ENCODE measurements around the gene TNPO1.

TNPO1 gene

DNA sequence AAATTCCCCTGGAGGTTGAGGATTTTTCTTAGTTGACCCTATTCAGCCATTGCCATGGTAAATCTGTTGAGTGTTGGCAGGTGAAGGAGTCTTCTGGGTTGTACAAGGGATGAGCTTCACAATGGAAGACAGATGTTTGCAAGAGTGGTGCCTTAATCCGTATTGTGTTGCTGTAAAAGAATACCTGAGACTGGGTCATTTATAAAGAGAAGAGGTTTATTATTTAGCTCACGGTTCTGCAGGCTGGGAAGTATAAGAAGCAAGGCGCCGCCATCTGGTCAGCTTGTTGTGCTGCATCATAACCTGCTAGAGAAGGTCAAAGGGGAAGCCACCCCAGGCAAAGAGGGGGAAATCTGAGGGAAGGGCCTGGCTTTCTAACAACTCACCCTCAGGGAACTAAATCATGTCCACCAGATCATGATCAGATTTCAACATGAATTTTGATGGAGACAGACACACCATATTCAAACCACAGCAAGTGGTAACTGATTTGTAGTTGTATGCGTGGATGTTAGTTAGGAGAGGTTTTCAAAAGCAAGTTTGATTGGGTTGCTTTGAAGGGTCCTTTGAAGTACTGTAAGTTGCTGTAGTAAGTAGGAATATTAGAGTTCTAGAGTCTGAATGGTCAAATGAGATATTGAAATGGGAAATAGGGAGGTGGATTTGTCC, 2.5 kb downstream of the TNPO1 start:
- peak; percentile 55 for DNase-seq

DNA sequence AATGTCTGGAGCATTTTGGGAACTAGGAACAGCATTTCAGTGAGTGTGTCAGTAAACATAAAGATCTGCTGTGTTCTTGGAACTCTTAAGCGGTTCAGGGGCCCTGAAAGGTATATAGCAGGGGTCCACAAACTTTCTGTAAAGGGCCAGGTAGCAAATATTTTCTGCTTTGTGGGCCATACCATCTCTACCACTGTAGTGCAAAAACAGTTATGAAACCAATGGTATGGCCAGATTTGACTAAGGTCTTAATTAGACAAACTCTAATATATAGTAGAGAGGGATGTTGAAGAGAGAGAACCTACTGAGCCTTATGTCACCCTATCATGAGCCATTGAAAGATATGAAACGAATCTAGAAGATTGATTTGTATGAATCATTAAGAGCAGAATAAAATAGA, 5.3 kb downstream of the TNPO1 start:
- no peak for DNase-seq

DNA sequence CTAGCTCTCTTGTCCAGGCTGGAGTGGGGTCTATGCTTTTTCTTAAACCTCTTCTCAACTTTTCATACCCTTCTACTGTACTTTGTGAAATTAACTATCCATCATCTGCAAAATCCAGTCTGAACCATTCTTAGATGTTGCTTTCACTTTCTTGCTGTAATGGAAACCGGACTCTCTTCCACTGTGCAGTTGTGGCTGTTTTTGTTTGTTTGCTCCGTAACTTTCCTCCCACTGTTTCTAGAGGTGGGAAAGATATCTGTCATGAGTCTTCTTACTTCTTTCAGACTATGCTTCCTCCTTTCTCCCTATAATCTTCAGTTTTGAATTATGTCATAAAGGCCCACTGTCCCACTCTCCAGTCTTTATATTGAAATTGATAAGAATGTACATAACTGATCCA, 6.5 kb downstream of the TNPO1 start:
- DNase-seq: no peak

DNA sequence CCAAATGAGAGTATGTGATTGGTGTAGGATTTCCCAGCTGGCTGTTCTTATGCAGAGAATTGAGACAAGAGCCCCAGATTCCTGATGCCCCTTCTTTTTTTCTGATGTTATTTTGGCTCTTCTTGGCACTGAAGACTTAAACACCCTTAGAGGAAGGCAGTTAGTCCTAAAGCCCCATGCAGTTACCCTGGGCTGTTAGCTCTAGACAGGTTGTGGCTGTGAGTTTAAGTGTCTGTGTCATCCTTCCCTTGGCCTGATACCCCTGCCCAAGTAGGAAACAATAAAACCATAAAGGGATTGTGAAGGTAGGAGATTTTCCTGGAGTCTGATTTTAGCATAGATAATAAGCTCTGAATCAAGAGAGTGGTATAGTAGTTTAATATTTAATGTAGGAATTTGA, 13.2 kb downstream of the TNPO1 start:
- DNase-seq: no peak

DNA sequence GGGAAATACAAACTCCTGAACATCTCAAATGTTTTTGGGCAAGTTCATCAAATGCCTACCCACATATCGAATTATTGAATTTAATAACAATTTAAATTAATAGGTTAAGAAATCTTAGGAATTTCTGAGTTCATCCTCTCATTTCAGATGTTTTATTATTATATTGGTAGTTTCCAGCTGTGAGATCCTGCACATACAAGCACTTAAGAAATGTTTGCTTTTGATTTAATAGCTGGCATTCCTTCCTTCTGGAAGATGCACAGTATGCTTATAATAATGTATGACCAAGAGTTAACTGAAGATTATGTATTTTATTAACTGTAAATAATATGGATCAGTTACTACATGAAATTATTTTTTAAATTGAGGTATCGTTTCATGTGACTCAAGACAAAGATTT, 13.9 kb downstream of the TNPO1 start:
- DNase-seq: no peak

DNA sequence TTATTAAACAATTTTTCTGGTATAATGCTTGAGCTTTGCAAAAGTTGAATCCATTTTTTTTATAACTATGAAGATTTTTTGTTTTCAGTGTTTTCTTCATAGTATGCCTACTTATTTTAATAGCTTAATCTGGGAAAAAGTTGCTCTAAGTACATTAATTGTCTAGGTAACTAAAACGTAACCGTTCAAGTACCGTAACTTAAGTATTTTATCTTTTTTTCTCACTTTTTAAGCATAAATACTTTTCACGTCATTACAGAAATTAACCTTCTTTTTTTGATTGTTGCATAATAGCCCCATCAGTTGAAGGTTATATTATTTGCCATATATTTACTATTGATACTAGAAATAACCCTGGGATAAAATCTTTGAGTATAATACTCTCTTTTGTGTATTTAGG, 15.2 kb downstream of the TNPO1 start:
- no peak for DNase-seq

DNA sequence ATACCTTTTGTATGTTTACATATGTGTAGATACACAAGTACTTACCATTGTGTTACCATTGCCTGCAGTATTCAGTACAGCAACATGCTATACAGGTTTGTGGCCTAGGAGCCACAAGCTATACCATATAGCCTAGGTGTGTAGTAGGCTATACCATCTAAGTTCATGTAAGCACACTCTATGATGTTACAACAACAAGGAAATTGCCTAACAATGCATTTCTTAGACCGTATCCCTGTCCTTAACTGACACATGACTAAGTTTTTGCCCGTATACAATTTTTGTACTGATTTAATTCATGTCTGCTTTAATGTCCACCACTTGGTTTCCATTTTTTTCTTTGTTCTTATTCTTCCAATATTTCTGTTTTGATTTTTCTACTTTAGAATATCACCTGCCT, 18.5 kb downstream of the TNPO1 start:
- DNase-seq: no peak

DNA sequence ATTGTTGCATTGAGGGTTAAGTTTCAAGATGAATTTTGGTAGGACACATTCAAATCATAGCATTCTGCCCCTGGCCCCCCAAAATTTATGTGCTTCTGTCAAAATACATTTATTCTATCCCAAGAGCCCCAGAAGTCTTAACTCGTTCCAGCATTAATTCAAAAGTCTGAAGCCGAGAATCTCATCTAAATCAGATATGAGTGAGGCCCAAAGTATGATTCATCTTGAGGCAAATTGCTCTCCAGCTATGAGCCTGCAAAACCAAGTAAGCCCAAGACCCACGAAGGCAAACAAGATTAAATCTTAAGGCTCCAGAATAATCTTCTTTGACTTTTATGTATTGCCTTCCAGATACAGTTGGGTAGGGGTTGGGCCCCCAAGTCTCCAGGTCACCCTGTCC, 19.2 kb downstream of the TNPO1 start:
- no peak for DNase-seq

DNA sequence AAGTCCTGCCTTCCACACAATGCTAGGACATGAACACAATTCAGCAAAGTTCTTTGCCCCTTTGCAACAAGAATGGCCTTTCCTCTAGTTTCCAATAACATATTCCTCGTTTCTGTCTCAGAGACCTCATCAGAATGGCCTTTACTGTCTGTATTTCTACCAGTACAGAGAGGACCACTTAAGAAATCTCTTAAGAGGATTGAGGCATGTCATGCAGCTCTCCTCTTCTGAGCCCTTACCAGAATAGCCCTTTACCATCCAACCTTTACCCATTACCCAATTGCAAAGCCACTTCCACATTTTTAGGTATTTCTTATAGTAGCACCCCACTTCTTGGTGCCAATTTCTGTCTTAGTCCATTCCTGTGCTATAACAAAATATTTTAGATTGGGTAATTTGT, 20.3 kb downstream of the TNPO1 start:
- DNase-seq: no peak

DNA sequence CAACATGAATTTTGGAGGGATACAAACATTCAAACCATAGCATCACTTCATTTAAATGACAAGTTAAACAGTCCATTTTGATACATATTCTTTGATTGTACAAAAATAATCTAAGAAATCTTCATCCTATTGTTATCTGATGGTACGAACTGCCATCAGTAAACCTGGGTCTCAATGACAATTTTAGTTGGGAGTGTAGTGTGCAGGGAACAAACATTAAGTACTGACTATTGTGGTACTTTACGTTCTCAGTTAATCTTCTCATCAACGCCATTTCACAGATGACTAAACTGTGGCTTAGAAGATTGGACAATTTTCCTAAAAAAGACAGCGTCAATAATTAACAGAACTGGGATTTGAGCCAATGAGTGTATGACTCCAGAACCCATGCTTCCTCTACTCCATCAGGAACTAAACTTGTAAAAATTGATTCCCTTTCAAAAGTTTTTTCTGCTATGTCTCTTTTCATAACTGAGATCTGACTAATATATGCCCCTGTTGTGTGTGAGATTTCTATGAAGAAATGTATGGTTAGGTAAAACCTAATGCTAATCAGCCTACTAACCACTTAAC, 21.1 kb downstream of the TNPO1 start:
- DNase-seq: no peak

DNA sequence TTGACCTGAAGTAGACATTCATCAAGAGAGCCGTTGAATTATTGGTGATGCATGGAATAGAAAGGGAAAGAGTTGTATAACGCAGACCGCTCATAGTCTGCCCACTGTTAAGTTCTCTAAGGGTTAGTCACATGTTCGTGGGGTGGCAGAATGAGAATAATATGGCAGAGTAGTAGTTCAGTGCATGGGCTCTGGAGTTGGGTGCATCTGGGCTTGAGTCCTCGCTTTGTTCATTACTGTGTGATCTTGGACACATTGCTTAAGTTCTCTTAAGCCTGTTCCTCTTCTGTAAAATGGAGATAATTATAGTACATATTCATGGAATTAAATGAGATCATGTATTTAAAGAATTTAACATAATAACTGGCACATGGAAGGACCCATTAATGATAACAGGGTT, 23.6 kb downstream of the TNPO1 start:
- DNase-seq: no peak

DNA sequence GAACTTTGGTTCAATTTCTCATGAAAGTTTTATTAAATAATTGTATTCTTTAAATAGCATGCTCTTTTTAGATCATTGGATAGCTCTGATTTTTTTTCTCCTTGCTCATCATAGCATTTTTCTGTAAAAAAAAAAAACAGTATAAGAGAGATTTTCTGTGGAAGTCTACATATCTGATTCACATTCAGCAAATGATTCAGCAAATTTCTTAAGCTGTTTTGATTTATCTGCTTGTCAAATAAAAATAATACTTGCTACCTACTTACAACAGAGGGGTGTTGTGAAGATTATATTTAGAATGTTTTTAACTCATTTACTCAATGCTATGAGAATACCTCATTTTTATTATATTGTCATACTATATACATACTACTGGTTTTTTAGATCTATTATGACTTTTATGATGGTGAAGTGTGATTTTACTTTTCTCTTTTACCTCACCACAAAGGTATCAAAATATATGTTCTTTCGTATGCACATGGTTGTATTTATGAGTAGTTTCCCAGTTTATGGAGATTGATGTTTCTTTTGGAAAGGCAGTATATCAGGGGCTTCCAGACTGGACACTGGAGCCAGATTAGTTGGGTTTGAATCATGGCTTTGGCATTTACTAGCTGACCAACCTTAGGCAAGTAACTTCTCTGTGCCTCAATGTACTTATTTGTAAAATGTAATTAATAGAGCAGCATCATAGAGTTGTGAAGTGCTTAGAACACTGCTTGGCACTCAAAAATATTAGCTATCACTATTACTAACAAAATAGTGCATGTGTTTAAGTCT, 25.5 kb downstream of the TNPO1 start:
- DNase-seq: no peak

DNA sequence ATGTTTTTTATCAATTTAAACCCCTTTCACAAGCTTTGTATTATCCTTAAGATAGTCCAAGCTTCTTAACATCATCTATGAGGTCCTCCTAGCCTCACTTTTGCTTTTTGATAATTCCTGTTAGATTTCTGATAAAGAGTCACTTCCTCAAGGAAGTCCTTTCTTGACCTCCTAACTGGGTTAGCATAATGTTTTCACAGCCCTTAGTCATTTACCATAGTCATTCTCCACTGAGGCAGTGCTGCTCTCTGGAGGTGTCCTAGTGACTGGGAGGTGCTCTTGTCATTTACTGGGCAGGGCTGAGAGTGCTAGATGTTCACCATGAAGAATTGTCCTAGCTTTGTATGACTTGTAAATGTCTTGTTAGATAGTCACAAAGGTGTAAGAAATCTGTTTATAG, 26.4 kb downstream of the TNPO1 start:
- DNase-seq: no peak

DNA sequence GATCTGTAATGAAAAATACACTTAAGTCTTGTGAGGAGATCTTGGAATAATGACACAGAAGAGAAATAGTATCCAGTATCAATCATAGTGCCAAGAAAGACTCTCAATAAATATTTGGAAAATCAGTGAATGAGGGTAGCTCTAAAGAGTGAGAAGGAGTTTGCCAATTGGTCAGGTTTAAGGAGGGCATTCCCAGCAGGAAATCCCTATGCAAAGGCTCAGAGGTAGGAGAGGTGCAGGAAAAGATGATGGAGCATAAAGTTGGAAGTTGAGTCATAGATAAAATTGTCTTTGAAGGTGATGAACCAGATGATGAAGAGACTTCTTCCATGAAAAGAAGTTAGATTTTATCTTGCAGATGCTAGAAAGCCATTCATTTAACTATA, 27.8 kb downstream of the TNPO1 start:
- DNase-seq: no peak

DNA sequence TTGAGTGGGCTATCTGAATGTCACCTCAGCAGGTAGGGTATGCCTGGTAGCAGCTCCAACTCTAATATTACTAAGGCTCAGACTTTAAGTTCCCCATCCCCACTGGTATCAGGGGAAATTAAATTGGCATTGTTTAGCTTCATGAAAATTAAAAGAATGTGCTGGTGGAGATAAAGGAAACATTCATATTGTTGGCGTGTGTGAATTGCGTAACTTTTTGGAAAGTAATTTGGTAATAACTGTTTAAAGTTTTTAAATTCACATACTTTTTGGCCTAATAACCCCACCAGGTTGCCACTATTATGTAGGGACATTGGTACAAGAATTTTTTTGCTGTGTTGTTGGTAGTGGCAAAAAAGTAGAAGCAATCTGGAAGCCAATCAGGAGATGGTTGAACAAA, 29.4 kb downstream of the TNPO1 start:
- no peak for DNase-seq

DNA sequence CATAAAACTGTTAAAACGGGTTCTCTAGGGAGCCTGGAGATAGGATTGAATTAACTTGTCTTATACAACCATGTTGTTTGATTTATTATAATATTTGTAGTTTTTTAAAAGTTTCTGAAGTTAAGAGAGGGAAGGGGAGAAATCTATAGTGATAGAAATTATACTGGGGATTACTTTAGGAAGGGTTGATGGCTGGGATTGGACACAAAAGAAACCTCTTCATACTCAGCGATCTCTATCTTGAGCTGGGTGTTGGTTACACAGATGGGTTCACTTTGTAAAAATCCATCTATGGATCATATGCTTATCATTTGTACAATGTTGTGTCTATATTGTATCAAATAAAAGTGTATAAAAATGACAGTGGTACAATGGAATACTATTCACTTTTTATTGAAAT, 30.0 kb downstream of the TNPO1 start:
- no peak for DNase-seq

DNA sequence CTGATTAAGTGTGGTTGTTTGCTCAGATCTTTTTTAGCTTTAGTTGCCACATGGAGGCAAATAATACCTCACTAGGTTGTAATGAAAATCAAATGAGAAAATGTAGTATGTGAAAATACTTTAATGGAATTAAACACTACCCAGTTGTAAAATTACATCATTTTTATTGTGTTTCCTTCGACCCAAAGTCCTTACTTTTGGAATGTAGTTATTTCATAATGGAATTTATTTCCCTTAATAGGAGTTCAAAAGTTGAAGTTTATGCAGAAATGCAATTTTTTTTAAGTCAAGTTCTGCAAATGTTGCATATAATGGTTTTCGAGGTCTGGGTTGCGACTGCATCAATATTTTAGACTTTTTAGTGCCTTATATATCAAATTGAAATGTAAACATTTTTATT, 31.0 kb downstream of the TNPO1 start:
- no peak for DNase-seq

DNA sequence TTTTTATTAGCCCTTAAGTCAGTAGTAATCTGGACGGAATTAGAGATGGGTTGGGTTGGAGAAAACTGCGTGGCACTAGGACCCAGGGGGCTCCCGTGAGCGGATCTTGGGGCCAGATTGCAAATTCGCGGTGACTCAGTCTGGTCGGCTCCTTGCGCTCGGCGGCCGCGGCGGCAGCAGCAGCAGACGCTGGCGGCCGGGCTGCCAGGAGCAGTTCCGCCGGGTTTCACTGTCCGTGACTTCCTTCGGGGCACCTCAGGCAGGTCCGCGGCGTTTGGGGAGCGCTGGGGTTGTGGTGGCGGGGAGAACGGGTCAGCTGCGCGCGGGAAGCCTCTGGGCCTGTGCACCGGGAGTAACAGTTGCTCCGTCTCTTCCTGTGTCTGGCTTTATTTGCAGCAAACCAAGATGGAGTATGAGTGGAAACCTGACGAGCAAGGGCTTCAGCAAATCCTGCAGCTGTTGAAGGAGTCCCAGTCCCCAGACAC, 31.6 kb downstream of the TNPO1 start:
- peak; percentile 75 for DNase-seq

DNA sequence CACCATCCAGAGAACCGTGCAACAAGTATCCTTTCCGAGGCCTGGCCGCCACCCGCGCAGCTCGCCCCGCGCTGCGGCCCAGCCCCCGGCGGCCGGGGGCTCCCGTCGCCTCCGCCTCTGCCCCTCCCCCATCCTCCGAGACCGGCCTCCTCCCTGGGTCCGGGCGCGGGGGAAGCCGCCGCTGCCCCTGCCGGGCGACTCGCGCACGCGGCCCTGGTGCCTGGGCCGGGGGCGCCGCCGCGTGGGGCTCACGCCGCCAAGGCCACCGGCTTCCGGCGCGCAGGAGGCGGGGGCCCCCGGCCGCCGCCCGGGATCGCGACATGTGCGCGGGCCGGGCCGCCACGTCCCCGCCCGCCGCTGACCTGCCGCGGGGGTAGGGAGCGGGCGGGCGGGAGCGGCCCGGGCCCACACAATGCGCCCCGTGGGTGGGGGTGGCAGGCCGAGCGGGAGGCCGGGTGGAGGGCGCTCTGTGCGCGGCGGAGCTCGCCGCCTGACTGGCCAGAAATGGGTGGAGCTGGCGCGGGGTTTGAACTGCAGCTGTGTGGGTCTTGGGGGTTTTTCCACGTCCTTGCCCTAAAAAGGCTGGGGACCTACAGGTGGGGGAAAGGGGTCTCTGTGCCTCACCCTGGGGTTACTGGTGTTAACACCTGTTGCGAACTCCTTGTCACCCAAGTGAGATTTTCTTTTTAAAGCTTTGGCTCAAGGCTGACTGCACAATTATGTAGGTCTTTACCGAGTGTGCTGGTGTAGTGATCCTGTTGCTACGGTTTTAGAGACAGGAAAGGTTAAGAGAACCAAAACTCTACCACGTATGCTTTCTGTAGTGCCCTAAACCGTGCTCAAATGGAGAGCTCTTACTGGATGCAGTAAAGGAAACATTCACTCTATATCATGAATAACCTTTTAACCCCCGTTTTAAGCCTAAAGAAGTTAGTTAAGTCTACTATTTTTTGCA, 32.3 kb downstream of the TNPO1 start:
- no peak for DNase-seq

DNA sequence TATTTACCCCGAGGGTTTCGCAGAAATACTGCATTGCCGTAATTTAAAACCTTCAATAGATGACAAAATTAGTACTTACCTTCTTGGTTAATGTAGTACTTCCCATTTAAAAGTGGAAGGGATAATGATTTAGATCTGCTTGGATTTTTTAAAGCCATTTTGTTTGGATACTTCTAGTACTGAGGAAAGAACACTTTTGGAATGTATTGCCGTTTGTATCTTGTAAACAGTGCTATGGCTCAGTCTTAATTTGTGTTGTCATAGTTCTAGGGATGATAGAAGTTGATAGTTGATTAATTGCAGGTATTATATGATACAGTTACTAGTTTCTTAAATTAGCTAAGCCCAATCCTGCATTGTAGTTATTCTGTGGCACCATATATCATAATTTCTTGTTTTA, 33.1 kb downstream of the TNPO1 start:
- DNase-seq: no peak

DNA sequence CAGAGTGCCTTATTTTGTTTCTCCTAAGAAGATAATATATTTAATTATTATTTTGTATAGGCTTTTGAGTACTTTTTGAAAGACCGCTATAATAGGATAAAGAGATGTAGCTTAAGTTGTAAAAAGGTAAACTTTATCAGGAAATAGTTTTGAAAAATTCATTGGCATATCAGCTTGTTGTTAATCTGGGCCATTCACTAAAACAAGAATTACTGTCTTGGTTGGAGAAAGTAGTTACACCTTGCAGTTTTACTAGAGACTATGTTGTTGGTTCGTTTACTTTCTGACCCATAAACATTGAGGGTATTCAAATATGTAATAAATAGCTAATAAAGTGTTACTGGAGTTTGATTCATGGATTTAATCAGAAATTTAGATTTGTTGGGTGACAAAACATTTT, 33.7 kb downstream of the TNPO1 start:
- DNase-seq: no peak

DNA sequence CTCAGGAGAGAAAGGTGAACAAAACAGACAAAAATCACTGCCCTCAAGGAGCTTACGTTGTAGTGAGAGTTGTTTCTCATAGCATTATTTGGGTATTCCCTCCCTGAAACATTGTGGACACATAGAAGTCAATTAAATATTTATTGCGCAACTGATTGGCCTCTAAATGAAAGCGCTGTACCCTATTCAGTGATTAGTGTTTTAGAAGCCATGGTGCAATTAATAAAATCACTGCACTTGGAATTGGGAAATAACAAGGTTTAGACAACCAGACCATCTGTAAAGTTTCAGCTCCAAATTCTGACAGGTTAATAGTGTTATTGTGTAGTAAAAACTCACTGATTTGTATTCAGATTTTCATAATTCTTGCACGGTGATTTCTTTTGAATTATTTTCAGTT, 35.9 kb downstream of the TNPO1 start:
- DNase-seq: no peak

DNA sequence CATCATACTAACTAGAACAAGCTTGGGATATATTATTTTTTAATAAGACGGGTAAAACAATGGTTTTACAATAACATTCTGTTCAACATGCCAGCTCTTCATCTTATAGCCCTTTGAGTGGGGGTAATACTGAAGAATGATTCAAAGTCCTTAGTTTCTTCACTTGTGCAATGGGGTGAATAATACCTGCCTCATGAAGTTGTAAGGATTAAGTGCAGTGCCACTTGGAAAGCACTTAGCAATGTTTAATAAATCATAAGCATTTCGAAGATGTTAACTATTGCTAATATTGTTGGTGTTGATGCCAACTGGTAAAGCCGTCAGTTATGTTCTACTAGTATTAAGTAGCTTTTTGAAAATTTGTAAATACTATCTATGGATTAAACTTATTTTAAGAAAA, 38.0 kb downstream of the TNPO1 start:
- DNase-seq: no peak
